AG10803 (cell line): ENCODE results near the gene GPR162.

ENCODE experiments used
- DNase-seq: peaks from one replicate; pipeline ENCODE4 v3.0.0; 2010; ENCODE audit warnings: low read depth
- H3K4me3 ChIP-seq: 2 replicates; pipeline ENCODE4 v1.5.1; 2011; ENCODE audit warnings: mild to moderate bottlenecking, low read length, control low read depth
- CTCF ChIP-seq: conservative IDR thresholded peaks from 2 replicates; pipeline ENCODE4 v1.5.1; 2011; ENCODE audit warnings: mild to moderate bottlenecking, low read length, control low read depth, inconsistent platforms

The GPR162 gene

GRCh38 chr12:6851153-6851920 is 29.7 kb downstream of the GPR162 start, which contains the start of gene CDCA3:
Gene CDCA3, minus strand, starts transcription at chr12:6851286. Its CDS starts 334 bp downstream, at chr12:6850952.
- no peak for TF ChIP-seq CTCF
- DNase-seq = peak; percentile 98
- H3K4me3 ChIP-seq = peak within 1 kb of the TSS; percentile 97

GRCh38 chr12:6851921-6852650 is 30.5 kb downstream of the GPR162 start, which contains the start of gene USP5:
Gene USP5, plus strand, starts transcription at chr12:6852150. Its CDS starts 30 bp downstream, at chr12:6852180.
- peak within 1 kb of the TSS; percentile 97 for H3K4me3 ChIP-seq
- 0 out of 2 replicates have a peak, but pooled peaks have one; percentile 4 for TF ChIP-seq CTCF
- peak; percentile 100 for DNase-seq

GRCh38 chr12:6852651-6853354 is 31.2 kb downstream of the GPR162 start:
- TF ChIP-seq CTCF = no peak
- peak overlapping the region; percentile 97 for H3K4me3 ChIP-seq
- DNase-seq = peak; percentile 82

- peak overlapping the region; percentile 97 for H3K4me3 ChIP-seq
- DNase-seq = no peak
- TF ChIP-seq CTCF = no peak
These were observed 32.0 kb downstream of the GPR162 start for GRCh38 chr12:6853626-6854025.

- TF ChIP-seq CTCF = no peak
- H3K4me3 ChIP-seq = no peak overlapping the region
- DNase-seq = no peak
These were observed 32.4 kb downstream of the GPR162 start for GRCh38 chr12:6854036-6854435.

GRCh38 chr12:6855322-6855721 is 33.7 kb downstream of the GPR162 start:
- H3K4me3 ChIP-seq = no peak overlapping the region
- TF ChIP-seq CTCF = no peak
- DNase-seq = no peak
